ENCODE measurements around the gene DCXR. TPM values are rescaled to one million over a fixed set of nuclear protein-coding genes. Genes with fewer than 3 reads are reported as not detected.

Gene DCXR
- total RNA-seq = 19.4 and 35.4 TPM in 2 replicates

- peak; percentile 83 for DNase-seq (ENCODE audit: low read depth)
Measured at GRCh38 chr17:82037092-82037888, at the start of gene DCXR. Gene DCXR, minus strand, starts transcription at chr17:82037697. Its CDS starts 15 bp downstream, at chr17:82037682.

DNA sequence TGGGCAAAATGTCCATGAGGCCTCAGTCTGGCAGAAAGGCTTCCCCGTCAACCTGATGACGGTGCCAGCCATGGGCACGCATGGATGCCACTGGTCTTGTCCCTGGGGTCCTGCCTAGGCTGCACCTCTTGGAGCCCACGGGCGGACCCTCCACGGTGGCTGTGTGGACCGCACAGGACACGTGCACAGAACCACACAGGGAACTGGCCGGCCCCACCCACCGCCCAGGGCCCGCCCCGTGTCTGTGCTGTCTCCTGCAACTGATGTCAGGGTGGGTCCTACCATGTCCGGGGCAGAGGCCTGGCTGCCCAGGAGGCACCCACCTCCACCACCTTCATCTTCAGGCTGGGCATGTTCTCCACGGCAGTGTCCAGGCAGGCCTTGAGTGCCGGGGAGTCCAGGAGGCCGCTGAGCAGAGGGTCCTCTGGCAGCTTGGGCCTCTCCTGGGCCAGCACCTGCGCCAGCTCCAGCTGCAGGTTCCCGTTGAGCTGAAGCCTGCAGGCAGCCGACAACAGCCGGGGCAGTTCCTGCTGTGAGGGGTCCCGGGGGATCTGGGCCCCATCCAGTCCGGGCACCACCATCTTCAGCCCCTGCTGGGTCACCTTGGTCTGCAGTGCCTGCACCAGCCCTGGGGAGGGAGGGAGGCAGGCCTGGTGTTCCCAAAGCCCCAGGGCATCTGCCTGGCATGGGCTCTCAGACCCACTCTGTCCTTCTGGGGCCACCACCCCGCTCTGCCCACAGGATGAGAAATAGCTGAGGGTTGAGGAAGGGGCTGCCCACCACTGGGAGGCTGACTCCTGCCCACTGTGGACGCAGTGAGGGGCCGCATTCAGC, 48.7 kb upstream of the DCXR start:
- no peak for DNase-seq (ENCODE audit: low read depth)

DNA sequence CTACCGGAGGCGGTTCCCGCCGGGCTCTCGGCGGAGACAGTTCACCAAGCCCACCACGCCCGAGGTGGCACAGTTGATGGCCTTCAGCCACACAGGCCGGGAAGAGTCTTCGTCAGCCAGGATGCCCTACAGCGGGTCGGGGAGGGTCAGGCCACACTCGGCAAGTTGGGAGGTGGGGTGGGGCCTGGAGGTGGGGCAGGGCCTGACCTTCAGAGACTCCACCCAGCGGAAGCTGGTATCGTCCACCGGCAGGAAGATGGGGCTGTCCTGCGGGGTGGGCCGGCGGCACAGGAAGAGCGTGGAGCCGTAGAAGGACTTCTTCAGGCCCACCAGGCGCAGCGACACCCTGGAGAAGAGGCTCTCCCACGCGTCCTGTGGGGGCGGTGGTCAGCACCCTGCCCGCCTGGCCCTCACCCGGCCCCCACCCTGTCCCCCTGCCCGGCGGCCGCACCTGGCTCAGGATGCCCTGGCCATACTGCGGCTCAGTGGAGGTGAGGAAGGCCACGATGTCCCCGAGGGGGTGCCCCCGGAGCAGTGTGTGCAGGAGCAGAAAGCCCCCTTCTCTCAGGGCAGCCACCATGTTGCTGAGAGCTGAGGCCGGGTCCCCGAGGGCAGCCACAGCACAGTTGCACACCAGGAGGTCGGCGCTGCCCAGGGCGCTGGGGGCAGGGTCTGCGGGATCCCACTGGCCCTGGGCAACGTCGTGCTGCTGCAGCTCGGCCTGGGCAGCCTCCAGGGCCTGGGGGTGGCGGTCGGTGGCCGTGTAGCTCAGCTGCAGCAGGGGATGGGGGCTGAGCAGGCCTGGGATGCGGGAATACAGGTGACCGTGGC, 47.7 kb upstream of the DCXR start:
- no peak for DNase-seq (ENCODE audit: low read depth)

DNA sequence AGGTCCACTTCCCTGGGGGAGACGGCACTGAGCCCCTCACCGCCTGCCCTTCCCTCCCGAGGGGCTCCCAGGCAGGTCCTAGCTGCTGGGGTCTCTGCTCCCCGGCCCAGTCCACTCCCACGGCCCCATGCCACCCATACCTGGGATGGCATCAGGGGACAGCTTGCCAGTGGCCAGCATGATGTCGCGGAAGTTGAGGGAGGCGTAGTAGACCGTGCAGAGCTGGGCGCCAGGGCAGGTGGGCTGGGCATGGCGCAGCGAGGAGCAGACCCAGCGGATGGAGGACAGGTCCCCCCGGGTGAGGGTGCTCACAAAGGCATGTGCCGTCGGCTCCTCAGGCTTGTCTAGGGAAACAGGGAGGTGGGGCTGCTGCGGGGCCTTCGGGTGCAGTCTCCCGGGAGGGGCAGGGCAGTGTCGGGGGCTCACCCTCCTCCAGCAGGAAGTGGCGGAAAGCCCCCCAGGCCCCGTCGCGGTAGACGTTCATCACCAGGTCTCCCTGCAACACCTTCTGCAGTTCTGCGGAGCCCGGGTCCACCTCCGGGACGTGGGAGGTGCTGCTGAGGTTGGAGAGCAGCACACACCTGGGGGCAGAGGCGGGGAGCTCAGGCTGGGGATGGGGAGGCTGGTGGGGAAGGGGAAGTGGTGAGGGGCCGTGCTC, 47.0 kb upstream of the DCXR start:
- no peak for DNase-seq (ENCODE audit: low read depth)

GRCh38 chr17:82083533-82084359, 46.2 kb upstream of the DCXR start:
- no peak for DNase-seq (ENCODE audit: low read depth)

DNA sequence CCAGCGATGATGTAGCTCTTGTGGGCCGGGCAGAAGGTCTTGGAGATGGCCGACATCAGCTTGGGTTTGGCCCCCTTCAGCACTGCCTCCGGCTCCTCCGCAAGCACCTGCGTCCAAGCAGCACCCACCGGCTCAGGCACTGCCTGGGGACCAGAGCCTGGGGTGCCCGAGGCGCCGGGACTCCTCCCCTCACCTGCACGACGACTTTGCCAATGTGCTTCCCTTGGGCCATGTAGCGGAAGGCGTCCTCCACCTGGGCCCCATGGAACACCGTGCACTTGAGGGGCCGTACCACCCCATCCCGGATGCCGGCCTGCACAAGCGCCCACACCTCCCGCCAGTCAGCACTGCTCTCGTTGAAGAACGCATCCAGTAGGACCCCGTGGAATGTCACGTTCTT, 45.5 kb upstream of the DCXR start:
- no peak for DNase-seq (ENCODE audit: low read depth)

DNA sequence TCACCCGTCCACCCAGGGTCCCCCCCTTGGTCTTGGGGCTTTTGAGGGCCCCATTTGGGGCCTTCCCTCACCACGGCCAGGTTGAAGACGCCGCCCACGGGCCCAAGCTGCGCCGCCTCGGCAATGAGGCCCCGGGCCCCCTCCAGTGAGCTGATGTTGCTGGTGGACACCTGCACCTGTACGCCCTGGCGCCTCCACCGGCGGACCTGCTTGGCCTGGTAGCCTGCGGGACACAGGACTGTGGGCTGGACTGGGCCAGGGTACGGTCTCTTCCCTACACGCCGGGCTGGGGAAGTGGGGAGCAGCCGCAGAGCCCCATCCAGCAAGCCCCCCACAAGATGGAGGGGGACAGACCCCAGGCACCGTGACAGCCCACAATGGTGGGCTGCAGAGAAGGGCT, 45.0 kb upstream of the DCXR start:
- no peak for DNase-seq (ENCODE audit: low read depth)

DNA sequence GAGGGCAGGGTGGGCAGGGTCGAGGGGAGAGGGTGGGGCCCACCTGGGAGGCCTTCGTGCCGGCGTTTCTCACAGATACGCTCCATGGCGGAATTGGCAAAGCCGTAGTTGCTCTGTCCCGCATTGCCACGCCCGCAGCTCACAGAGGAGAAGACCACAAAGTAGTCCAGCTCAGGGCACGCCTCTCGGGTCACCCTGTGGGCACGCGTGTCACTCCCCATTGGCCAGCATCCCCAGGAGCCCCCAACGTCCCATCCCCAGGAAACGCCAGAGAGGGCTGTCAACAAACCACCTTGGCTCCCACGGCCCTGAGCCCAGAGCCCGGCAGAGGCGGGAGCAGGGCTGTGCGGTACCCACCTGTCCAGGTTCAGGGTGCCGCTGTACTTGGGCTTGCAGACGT, 44.5 kb upstream of the DCXR start:
- DNase-seq (ENCODE audit: low read depth) = no peak

DNA sequence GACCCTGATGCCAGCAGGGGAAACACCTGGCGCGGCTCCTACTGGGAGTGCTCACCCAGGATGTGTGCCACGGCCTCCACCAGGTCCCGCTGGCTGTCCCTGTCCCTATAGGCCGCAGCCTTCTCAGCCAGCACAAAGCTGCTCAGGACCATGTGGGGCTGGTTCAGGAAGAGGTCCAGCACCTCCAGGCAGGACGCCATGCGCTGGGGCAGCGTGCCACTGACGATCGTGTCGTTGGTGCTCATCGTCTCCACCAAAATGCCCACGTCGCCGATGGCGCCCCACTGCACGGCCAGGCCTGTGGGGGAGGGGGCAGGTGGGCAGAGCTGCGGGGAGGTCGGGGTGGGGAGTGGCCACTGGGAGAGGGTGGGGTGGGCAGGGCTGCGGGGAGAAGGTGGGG, 44.0 kb upstream of the DCXR start:
- no peak for DNase-seq (ENCODE audit: low read depth)

DNA sequence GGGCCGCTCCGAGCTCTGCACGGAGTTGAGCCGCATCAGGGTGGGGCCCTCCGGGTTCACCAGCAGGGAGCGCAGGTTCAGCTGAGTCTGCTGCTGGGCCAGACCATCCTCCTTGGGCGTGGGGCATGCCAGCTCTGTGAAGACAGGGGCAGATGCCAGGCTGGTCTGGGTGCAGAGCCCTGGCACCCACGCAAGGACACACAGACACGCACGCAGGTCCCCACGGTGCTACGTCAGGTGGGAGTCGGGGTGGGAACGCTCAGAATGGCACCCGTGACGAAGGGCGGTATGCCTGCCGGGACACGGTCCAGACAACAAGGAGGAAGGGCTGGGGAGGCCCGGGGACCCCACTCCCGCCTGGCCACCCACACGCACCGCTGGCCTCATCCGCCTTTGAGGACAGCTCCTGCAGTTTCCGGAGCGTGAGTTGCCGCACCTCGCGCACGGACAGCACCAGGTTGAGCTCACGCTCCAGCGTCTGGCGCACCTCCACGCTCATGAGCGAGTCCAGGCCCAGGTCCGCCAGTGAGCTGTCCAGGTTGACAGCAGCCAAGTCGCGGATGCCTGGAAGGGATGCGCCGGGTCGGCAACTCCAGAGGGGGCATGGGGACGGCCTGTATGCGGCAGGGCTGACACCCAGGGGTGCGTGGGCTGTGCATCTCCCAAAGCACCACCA, 43.4 kb upstream of the DCXR start:
- DNase-seq (ENCODE audit: low read depth) = no peak

DNA sequence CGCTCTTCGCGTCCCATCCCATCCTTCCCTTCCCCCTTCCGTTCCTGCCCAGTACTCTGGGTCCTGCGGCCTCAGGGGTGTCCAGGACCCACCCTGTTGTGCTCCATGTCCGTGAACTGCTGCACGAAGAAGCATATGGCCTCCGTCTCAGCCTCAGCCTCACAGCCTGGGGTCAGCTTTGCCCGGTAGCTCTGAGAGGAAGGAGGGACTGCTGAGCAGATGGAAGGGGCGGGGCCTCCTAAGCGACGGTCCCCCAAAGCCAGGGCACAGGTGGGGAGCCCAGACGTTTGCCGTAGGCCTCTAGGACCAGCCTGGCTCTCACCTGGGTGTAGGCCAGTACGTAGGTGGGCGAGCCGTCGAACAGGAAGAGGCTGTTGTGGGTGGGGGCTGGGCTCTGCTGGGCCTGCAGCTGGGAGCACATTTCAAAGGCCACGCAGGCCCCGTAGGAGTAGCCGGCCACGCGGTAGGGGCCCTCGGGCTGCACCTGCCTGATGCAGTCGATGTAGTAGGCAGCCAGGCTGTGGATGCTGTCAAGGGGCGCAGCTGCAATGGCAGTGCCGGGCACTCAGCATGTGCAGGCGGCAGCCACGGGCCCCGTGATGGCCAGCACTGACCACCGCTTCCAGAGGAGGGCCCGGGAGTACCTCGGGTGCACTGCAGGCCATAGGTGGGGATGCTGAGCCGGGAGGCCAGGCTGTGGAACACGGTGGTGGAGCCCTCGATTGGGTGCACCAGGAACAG, 42.7 kb upstream of the DCXR start:
- no peak for DNase-seq (ENCODE audit: low read depth)

- no peak for DNase-seq (ENCODE audit: low read depth)
Measured at GRCh38 chr17:82079001-82079677, 41.6 kb upstream of the DCXR start.

DNA sequence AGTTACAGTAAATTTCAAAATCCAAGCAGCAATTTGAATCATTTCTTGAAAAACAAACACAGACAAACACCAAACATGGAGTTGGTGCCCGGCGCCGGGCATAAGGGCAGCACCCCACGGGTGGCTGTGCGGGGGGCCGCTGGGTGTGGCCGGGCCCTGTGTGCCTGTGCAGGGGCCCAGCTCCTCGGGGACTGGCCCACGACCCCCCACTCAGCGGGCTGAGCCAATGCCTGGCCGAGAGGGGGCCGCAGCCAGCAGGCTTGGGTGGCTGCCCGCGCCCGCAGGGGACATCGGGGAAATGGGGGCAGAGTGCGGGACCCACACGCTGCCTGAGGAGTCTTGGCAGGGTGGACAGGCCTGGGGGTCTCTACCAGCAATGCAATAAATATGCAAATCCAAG, 40.9 kb upstream of the DCXR start:
- no peak for DNase-seq (ENCODE audit: low read depth)

- DNase-seq (ENCODE audit: low read depth) = no peak
Measured at GRCh38 chr17:82077617-82078358, 40.3 kb upstream of the DCXR start.

- no peak for DNase-seq (ENCODE audit: low read depth)
Measured at GRCh38 chr17:82076785-82077591, 39.5 kb upstream of the DCXR start.

GRCh38 chr17:82076018-82076784, 38.7 kb upstream of the DCXR start:
- peak; percentile 3 for DNase-seq (ENCODE audit: low read depth)

DNA sequence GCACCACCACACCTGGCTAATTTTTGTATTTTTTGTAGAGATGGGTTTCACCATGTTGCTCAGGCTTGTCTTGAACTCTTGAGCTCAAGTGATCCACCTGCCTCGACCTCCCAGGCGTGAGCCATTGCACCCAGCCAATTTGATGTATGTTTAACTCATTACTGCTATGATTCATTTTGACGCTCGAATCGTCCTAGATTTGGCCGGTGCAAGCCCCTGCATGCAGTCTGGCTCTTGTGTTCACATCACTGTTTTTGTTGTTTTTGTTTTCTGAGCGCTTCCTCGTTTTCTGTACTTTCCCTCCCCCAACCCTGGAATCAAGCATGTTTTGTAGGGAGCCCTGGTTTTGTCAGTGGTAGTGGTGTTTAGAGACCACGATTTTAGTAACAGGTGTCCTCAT, 35.9 kb upstream of the DCXR start:
- DNase-seq (ENCODE audit: low read depth) = no peak

Measured in renal cortical epithelial cell (primary cell).